ENCODE data around the gene TBRG4.
A peak's percentile ranks its signal among the peaks of the same experiment; 100 is the strongest.

TBRG4 gene

GRCh38 chr7:45111298-45112223, at the start of gene TBRG4:
TBRG4 (minus strand) TSS chr7:45111697; CDS start chr7:45109237, 2,460 bp downstream.
- H3K27ac ChIP-seq: peak within 1 kb of the TSS; percentile 94
- TF ChIP-seq ZFX (IDR thresholded peaks at IDR 0.05) (peak; percentile 96), CTCF (conservative IDR thresholded peaks at IDR 0.05) (peak; percentile 72)

DNA sequence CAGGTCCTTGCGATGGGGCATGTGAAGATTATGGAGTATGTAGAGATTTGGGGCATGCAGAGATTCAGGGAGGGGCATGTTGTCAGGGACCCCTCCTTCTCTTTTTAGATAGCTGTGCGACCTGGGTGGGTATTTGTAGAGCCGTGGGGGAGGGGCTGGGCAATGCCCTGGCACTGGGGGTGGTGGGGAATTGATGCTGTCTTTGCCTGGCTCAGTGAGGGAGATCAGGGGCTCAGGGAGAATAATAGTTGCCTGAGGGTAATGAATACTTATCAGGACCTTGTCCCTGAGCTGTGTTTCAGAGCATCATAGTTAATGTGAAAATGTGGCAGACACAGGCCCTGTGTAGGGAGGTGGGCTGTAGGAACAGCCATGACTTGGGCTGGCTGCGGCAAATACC, 49.6 kb upstream of the TBRG4 start:
- no peak overlapping the region for H3K27ac ChIP-seq
- TF ChIP-seq CTCF (conservative IDR thresholded peaks at IDR 0.05) (no peak), ZFX (IDR thresholded peaks at IDR 0.05) (no peak)

DNA sequence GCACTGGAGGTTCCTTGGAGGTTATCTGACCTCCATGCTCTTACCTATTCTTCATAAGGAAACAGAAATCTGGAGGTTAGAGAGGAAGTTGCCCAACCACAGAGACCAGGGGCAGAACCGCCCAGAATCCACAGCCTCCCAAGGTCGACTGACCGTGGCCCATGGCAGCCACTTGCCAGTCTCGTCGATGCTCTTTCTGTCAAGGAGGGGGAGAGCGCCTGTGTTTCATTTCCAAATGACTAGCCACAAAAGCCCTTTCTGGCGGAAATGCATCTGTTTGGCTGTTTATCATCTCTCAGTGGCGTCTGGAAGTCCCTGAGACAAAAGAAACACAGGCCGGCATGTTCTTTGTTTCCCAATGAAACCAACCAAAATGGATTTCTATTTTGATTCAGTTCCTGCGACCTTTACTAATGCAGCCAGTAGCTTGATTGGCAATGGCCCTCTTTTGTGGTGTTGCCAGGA, 49.0 kb upstream of the TBRG4 start:
- H3K27ac ChIP-seq: no peak overlapping the region

GRCh38 chr7:45159296-45159695, 47.8 kb upstream of the TBRG4 start:
- TF ChIP-seq ZFX (IDR thresholded peaks at IDR 0.05) (no peak), CTCF (conservative IDR thresholded peaks at IDR 0.05) (no peak)
- H3K27ac ChIP-seq: no peak overlapping the region

More for the DNA sequence above, 49.0 kb upstream of the TBRG4 start:
- TF ChIP-seq ZFX (IDR thresholded peaks at IDR 0.05) (no peak), CTCF (conservative IDR thresholded peaks at IDR 0.05) (no peak)

DNA sequence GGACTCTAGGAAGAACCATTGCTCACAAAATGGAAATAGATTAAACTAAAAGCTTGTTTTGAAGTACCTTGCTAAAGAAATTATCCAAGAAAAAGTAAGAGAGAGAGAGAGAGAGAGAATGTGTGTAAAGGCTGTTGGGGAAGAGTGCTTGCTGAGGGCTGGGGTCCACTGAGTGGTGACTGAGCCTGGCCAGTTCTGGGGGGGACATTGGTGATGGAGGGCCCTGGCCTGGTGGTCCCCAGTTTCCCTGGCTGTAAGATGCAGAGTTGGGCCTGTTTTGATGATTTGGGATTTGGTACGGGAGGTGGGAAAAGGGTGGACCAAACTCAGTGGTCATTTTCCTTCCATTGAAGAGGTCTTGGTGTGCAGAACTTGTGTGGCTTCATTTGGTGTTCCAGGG, 47.0 kb upstream of the TBRG4 start:
- H3K27ac ChIP-seq: no peak overlapping the region
- no peak for TF ChIP-seq CTCF (conservative IDR thresholded peaks at IDR 0.05)
- no peak for TF ChIP-seq ZFX (IDR thresholded peaks at IDR 0.05)

DNA sequence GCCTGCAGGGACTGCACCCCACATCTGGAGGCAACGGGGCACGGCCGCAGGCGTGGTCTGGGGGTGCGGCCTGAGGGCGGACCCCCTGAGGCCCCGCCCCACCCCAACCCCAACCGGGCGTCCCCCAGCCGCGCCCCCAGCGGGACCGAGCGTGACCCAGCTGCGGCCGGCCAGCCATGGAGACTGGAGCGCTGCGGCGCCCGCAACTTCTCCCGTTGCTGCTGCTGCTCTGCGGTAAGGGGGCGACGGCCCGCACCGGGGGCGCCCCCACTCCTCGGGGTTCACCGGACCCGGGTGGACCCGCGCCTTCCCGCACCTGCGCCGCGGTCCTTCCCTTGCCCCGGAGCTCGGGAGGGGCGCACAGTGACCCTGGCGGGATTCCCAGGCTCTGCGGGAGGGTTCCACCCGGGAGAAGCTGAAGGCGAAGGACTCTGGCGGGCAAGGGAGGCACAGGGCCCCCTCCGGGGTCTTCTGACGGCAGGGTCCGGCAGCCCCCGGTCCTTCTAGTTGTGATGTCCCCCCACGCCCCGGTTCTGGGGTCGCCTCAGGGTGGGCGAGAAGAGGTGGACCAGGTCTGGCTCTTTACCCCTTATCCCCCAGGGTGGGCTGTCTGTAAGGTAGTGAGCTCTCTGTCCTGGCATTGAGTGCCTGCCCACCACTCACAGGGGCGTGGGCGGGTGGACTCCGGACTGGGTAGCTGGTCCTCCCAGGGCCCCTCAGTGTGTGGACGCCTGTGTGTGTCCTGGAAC, 46.3 kb upstream of the TBRG4 start, which contains the start of gene RAMP3:
Gene RAMP3 (plus strand): TSS at position 139 of the 749 bp plus-strand sequence. CDS start 38 bp downstream, at position 177.
- no peak within 1 kb of the TSS for H3K27ac ChIP-seq
- TF ChIP-seq CTCF (conservative IDR thresholded peaks at IDR 0.05) (no peak), ZFX (IDR thresholded peaks at IDR 0.05) (no peak)

GRCh38 chr7:45157286-45157652, 45.8 kb upstream of the TBRG4 start:
- no peak overlapping the region for H3K27ac ChIP-seq
- TF ChIP-seq CTCF (conservative IDR thresholded peaks at IDR 0.05): no peak
- no peak for TF ChIP-seq ZFX (IDR thresholded peaks at IDR 0.05)
